Right lobe of liver (tissue), 4 donors: ENCODE results near the gene BHLHE23.

ENCODE experiments used
- CTCF ChIP-seq, 4 donors: fragments of 200-600 bp in 3 of 4; fragments of 450-650 bp in 1 of 4; IDR thresholded peaks; one replicate each; pipeline versions ENCODE4 v1.5.1 to v1.8.0; 2016 to 2022; ENCODE audit warnings: antibody characterized with exemption in 4 of 4, mild to moderate bottlenecking in 2 of 4
- POLR2A ChIP-seq: fragments of 450-650 bp; IDR thresholded peaks from one replicate; pipeline ENCODE4 v1.6.1; 2017; ENCODE audit warnings: antibody characterized with exemption, mild to moderate bottlenecking
- donor health status: DM: no; HTN: no; CAD: no.
- donor health status: DM: no; HTN: no; CAD: no.
- donor health status: DM: no; HTN: yes; CAD: no.

GRCh38 chr20:63037669-63038268 lies 31.0 kb upstream of the BHLHE23 start:
- TF ChIP-seq CTCF (IDR thresholded peaks at IDR 0.05) (no peak), POLR2A (no peak)
